Body of pancreas (tissue), 4 donors: ENCODE results near the gene GDPD4.

Experiments used
- CTCF ChIP-seq, 7 experiments: fragments of 450-650 bp in 4 of 7; fragments of 200-600 bp in 3 of 7; sonication (generic) in 3 of 7; IDR thresholded peaks; one replicate each; pipeline ENCODE4 v1.5.1; 2016 to 2019; ENCODE audit warnings: antibody characterized with exemption in 7 of 7
- POLR2A ChIP-seq, 3 donors: fragments of 450-650 bp; IDR thresholded peaks; one replicate each; pipeline ENCODE4 v1.6.1; 2016; ENCODE audit warnings: antibody characterized with exemption in 3 of 3, mild to moderate bottlenecking in 2 of 3

- TF ChIP-seq CTCF (IDR thresholded peaks at IDR 0.05) (no peak), POLR2A (IDR thresholded peaks at IDR 0.05) (no peak)
Measured at GRCh38 chr11:77324508-77324907, 23.0 kb upstream of the GDPD4 start.
